Measurements from ENCODE around the gene ENOX1. TPM values are rescaled to one million over a fixed set of nuclear protein-coding genes. Genes with fewer than 3 reads are reported as not detected.

The ENOX1 gene
- total and polyA plus RNA-seq, 2 of the 8 experiments (the other 6 are each of a cell fraction or from before 2014, with no cell fraction given): 0.23 to 0.37 TPM

DNA sequence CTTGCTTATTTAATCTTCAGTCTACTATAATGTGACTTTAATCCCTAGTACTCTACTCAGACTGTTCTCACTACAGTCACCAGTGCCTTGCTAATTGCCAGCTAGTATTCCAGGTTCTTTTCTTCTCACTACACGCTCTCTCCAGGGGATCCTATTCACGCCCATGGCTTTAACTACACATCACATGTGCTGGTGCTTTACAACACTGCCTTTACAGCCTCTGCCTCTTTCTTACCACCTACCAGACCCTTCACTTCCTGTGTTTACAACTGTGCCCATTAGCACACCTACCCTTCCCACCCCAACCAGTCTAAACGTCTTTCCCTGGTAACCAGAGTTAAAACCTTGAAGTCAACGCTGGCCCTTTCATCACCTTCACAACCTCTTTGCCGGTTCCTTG, 513.9 kb downstream of the ENOX1 start (continued):
- TF ChIP-seq SP1 (IDR thresholded peaks at IDR 0.05; ENCODE audit: low read depth, low read length) (no peak), KDM5A (IDR thresholded peaks at IDR 0.05; ENCODE audit: low read length) (no peak), CHD2 (IDR thresholded peaks at IDR 0.05; ENCODE audit: low read length) (no peak), KDM4A (IDR thresholded peaks at IDR 0.05; ENCODE audit: low read depth, low read length, severe bottlenecking) (no peak)

All from H1 (cell line).